Stimulated activated CD4-positive, alpha-beta T cell treated with anti-CD3 and anti-CD28 coated beads, Interleukin-12 subunit alpha, Interleukin-12 subunit beta, amount 100 ng/mL, for 48 hours (primary cell): ENCODE measurements around the gene C6orf47.
"Not testable (repeated sequence)": the region's sequence is repeated elsewhere in the genome, so short reads cannot be mapped to it uniquely, and the experiment has no call there.

ENCODE experiments used
- DNase-seq, 3 donors: peaks; one replicate each; pipeline ENCODE4 v3.0.0-alpha.2; 2020; ENCODE audit warnings: low read depth in 2 of 3, low spot score in 1 of 3

Gene C6orf47

DNA sequence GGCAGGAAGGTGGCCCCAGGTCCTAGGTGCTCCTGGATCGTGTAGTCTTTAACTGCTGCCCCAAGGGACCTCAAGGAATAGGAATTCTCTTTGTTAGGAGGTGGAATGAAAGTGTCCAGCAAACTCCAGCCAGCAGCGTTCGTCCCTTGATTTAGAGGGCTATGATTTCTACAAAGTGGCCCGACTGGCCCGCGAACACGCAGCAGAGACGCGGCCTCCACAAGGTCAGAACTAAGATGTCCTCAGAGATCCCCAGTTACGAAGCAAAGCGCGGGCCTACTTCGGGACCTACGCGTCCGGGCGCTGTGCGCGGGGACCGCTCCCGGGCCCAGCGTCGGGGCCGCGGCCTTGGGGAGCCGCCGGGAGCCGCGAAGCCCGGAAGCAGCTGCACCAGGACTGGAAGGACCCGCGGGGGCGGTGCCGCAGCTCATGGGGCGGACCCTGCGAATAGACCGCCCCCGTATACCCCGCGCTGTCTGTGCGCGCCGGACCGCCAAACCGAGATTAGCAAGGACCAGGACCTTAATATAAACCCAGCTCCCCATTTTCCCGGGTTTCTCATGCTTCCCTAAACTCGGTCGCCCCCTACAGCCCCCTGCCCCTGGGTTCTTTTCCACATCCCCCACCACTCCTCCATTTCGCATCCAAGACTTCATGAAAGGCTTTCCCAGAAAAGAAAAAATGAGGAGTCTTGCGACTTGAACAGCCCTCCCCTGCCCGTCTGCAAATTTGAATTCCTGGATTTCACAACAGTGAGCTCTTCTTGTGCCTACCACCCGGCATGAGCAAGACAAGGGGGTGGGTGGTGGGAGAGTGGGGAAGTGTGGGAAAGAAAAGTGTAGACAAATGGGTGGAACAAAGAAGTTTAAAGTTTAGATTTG lies at the start of gene C6orf47:
C6orf47 (minus strand) TSS at position 398 of the 881 bp plus-strand sequence. CDS start 831 bp downstream, outside the sequence.
- peak; percentile 42 to 78 (median 57) for DNase-seq

GRCh38 chr6:31709157-31709556 lies 48.6 kb upstream of the C6orf47 start:
- not testable (repeated sequence) for DNase-seq

GRCh38 chr6:31708224-31708623 lies 47.6 kb upstream of the C6orf47 start:
- no peak for DNase-seq

- no peak for DNase-seq
Observed at GRCh38 chr6:31707701-31708100, 47.1 kb upstream of the C6orf47 start.

DNA sequence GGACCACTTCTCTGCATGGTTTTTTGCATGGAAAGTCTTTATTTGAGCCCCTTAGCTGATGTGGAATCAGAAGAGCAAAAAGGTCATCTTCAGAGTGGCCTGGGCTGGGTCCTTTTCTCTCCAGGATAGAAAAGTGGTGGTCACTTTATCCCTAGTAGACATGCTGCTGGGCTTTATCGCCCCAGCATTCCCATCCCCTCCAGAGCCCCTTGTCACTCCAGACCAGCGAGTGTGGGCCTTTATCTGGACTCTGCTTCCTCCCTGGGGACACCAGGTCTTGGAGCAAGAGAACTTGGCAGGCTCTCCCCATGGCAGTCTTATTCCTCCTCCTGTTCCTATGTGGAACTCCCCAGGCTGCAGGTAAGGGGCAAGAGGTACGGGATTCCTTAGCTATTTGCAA lies 46.0 kb upstream of the C6orf47 start, which contains the start of gene LY6G6F:
LY6G6F (plus strand) TSS at position 268 of the 400 bp plus-strand sequence; CDS start at position 309, 41 bp downstream.
- no peak for DNase-seq

DNA sequence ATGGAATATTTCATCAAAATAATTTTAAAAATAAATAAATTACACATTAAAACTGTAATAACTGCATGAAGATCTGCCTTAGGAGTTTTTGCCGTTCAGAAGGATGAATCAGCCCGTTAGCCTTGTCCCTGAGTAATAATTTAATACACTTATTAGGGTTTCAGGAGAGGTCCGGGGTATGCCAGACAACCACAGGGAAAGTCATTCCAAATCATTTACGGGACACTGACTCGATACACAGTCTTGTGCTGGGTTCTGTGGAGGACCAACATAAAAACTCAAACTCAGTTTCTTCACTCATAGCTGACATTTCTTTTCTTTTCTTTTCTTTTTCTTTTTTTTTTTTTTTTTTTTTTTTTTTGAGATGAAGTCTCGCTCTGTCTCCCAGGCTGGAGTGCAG lies 45.4 kb upstream of the C6orf47 start:
- no peak for DNase-seq

- peak; percentile 93 to 98 (median 94) for DNase-seq
Observed at GRCh38 chr6:31702819-31703716, 42.5 kb upstream of the C6orf47 start, which contains the start of gene ABHD16A. Gene ABHD16A (minus strand): TSS chr6:31703324. CDS start chr6:31703281, 43 bp downstream.

DNA sequence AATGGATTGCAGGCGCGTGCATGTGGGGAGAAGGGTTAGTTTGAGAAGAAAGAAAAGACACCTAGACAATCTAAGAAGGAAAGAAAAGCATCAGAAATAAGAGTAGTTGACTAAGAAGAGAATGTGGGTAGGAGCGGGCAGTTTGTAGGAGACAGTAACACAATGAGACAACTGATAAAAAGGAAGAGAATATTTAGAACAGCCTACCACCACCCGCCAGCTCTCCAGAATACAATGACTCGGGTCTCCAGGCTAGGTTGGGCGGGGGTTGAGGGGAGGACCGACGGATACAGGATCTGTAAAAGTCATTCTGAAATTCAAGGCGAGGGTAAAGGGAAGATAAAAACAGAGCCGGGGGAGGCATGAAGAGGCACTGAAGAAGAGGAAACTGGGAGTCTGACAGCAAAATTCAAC lies 41.8 kb upstream of the C6orf47 start:
- DNase-seq = peak; percentile 16 to 20 (median 20)

GRCh38 chr6:31701666-31702404 lies 41.3 kb upstream of the C6orf47 start:
- DNase-seq = no peak

- no peak for DNase-seq
Observed at GRCh38 chr6:31700740-31701401, 40.3 kb upstream of the C6orf47 start.

GRCh38 chr6:31697555-31697954 lies 37.0 kb upstream of the C6orf47 start:
- no peak for DNase-seq

DNA sequence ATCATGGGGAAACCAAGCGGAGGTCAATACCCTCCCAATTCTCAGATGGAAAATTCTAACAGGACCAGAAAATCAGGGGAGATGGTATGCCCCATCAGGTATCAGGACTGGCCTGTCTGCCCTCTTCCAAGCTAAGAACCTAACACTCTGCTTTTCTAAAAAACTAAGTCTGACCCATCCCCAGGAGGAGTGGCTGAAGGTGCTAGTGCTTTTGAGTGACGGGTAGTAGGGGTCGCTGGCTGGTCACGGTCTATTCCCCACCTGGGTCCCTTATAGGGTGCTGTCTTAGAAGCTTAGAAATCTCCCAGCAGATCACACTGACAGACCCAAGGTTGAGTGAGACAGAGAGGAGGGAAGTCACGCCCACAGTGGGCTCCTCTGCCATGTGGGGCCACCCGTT lies 33.0 kb upstream of the C6orf47 start:
- no peak for DNase-seq

DNA sequence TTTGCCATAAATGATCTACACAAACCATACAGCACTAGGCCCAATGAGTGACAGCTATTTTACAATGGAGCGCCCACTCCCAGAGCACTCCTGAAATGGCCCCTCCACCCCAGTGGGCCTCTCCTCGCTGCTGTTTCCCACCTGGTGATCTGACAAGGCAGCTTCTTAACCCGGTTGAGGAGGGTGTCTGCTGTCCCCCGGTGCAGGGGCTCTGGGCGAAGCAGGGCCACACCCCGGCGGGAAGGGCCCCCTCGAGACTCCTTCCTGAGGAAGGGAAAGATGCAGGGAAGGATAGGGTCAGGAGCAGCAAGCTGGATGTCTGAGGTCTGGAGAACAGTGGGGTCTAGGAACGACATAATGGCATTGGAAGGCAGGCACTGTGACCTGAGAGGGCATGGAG lies 32.3 kb upstream of the C6orf47 start:
- no peak for DNase-seq

- DNase-seq = no peak
Observed at GRCh38 chr6:31692353-31692752, 31.8 kb upstream of the C6orf47 start.

- no peak for DNase-seq
Observed at GRCh38 chr6:31691564-31692108, 31.1 kb upstream of the C6orf47 start.

- no peak for DNase-seq
Observed at GRCh38 chr6:31691078-31691463, 30.5 kb upstream of the C6orf47 start.

DNA sequence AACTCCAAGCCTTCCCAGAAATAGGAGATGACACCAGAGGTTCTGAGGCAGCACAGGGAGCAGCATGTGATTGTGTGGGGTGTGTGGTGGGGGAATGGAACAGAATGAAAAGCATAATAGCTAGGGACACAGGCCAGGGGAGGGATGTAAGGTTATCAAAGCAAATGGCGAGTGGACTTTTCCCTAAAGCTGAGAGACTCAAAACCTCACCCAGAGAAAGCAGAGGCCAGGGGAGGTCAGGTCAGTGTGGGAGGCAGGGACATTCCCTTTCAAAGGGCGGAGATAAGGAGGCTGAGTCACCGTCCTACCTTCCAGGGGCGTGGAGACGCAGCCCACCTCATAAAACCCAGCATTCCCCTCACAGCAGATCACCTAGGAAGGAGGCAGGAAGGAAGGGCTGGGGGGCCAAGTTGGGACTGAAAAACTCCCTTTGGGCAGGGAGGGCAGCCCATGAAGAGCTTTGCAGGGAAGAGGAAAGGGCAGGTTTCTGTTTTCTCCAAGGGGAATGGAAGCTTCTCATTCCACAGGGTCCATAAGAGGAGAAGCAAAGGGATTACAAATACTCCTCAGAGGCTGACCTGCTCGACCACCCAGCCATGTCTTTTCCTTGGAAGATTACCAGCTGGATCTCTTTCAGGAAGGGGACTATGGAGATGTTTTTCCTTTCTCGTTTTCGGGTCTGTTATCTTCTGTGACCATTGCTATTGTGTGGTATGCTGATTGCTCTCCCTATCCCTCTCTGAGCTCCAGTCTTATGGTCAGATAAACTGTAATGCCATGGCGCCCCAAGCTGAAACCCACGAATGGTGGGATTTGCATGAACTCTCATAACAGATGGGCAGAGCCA lies 29.9 kb upstream of the C6orf47 start:
- no peak for DNase-seq

- DNase-seq = no peak
Observed at GRCh38 chr6:31689249-31690110, 28.9 kb upstream of the C6orf47 start.
